Measurements from ENCODE around the gene CHST15. TPM values are rescaled to one million over a fixed set of nuclear protein-coding genes. Genes with fewer than 3 reads are reported as not detected.

Gene CHST15
- total RNA-seq, 5 donors from 2014 or later (not counting 1 experiment from before 2014, with no cell fraction given), result 0.95 to 4.2 (median 1.3) TPM

DNA sequence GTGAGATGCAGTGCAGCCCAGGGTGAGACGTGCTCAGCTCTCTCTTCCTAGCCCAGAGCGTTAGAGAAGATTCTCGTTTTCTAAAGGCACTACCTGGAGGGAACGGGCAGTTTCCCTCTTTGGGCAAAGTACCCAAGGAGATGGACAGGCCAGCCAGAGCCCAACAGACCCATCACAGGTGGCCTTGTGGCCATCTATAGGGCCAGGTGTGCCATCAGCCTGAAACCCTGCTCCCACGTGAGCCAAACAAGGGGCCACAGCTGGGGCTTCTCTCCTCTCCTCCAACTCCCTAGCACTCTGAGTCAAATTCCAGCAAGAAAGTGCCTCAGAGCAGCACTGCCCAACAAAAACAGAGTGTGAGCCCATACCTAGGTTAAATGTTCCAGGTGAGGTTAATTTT lies 22.3 kb downstream of the CHST15 start:
- H3K27ac Mint-ChIP-seq, result no peak overlapping the region
- Histone ChIP-seq H3K4me3 (ENCODE audit: control insufficient read depth in 1 of 2, extremely low read depth in 1 of 2, low read length in 1 of 2) (no peak overlapping the region), H3K36me3 (ENCODE audit: control insufficient read depth in 2 of 2, extremely low read depth in 1 of 2, insufficient read depth in 1 of 2, low read length in 1 of 2) (no peaks in the 10 kb centered on the region), H3K4me1 (ENCODE audit: control insufficient read depth in 1 of 2, extremely low read depth in 1 of 2, insufficient read depth in 2 of 2, low read length in 2 of 2) (peaks cover 23 to 36% of the 10 kb centered on the region in 2 experiments), H3K9me3 (no peaks in the 10 kb centered on the region), H3K27ac (ENCODE audit: low read length) (no peak overlapping the region), H3K27me3 (replicated peaks in 1 of 2; ENCODE audit: control insufficient read depth in 2 of 2, extremely low read depth in 1 of 2, insufficient read depth in 2 of 2, low read length in 1 of 2) (peaks cover 0 to 15% of the 10 kb centered on the region in 2 experiments)
- WGBS (ENCODE audit: insufficient coverage), result 68% methylated on average over 5 of the region's 5 CpGs
- no peak overlapping the region for H3K4me3 Mint-ChIP-seq
- no peaks in the 10 kb centered on the region for H3K36me3 Mint-ChIP-seq
- DNase-seq, result no peak
- H3K4me1 Mint-ChIP-seq, result peaks cover 17 to 35% (median 26%) of the 10 kb centered on the region in 3 donors
- ChIA-PET POLR2A (no interaction called here), CTCF (no interaction called here)
- H3K9me3 Mint-ChIP-seq, result no peaks in the 10 kb centered on the region
- no peak for ATAC-seq (replicated peaks in 1 of 4)
- H3K27me3 Mint-ChIP-seq, result peaks cover 0 to 16% of the 10 kb centered on the region in 2 donors

DNA sequence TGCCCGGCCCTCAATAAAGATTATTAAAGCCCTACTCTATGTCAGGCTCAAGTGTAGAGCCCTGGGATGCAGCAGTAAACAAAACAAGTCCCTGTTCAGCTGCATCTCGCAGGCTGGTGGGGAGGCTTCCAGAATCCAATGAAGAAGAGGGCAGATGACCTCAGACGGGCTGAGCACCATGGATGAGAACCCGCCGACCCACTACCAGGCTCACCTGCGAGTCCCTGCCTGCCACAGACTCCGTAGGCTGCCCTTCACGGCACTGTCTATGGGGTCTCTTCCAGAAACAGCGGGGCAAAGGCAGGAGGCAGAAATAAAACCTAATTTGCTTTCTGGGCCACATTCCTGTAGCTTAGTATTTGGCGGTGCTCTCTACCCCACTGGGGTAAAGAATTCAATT lies 22.7 kb downstream of the CHST15 start:
- ATAC-seq (replicated peaks in 1 of 4), result no peak
- Mint-ChIP-seq H3K27me3 (peaks cover 0 to 18% of the 10 kb centered on the region in 2 donors), H3K9me3 (no peaks in the 10 kb centered on the region), H3K4me3 (no peak overlapping the region), H3K27ac (no peak overlapping the region), H3K36me3 (no peaks in the 10 kb centered on the region), H3K4me1 (peaks cover 17 to 40% (median 30%) of the 10 kb centered on the region in 3 donors)
- no peak overlapping the region for H3K4me3 ChIP-seq (ENCODE audit: control insufficient read depth in 1 of 2, extremely low read depth in 1 of 2, low read length in 1 of 2)
- no peaks in the 10 kb centered on the region for H3K9me3 ChIP-seq
- ChIA-PET POLR2A (no interaction called here), CTCF (no interaction called here)
- no peaks in the 10 kb centered on the region for H3K36me3 ChIP-seq (ENCODE audit: control insufficient read depth in 2 of 2, extremely low read depth in 1 of 2, insufficient read depth in 1 of 2, low read length in 1 of 2)
- WGBS (ENCODE audit: insufficient coverage), result 77% methylated on average over 7 of the region's 10 CpGs
- H3K27ac ChIP-seq (ENCODE audit: low read length), result no peak overlapping the region
- H3K4me1 ChIP-seq (ENCODE audit: control insufficient read depth in 1 of 2, extremely low read depth in 1 of 2, insufficient read depth in 2 of 2, low read length in 2 of 2), result peaks cover 28 to 36% of the 10 kb centered on the region in 2 experiments
- H3K27me3 ChIP-seq (replicated peaks in 1 of 2; ENCODE audit: control insufficient read depth in 2 of 2, extremely low read depth in 1 of 2, insufficient read depth in 2 of 2, low read length in 1 of 2), result peaks cover 0 to 15% of the 10 kb centered on the region in 2 experiments
- no peak for DNase-seq

DNA sequence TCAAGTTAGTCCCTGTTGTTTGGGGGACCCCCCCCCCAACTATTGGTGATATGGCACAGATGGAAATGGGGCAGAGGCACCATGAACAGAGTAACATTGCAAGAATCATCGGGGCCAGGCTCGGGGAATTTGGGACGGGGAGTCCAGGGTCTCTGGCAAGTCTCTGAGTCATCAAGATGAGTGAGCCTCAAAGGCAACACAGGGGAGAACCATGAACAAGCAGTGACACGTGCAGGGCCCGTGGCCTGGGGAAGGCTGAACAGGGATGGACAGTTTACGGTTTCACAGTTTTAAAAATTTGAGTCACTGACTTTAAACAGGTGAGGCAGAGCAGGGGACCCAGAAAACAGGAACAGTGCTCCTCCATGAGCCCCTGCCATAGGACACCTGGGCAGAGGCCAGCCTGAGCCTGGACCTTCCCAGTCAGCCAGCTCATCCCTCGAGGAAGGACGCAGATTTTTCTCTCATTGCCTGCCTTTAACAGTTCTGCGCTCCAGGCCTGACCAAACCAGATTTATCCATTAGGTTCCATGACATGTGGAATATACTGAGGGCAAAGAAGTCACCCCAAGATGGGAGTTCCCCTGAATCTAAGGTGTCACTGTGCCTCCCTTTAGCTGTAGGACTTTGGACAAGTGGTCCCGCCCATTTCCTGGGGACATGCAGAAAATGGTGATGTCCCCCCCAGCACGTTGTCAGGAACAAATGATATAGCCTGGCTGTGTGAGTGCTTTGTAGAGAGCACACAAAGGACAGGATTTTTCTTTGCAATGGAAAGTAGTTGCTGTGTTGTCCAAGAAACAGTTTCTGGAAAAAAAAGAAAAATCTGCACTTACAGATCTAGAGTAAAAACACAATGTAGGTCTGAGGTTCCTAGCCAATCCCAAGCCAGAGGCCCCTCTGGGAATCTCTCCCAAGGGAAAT lies 23.8 kb downstream of the CHST15 start:
- H3K27ac Mint-ChIP-seq, result no peak overlapping the region
- Histone ChIP-seq H3K27me3 (replicated peaks in 1 of 2; ENCODE audit: control insufficient read depth in 2 of 2, extremely low read depth in 1 of 2, insufficient read depth in 2 of 2, low read length in 1 of 2) (peaks cover 0 to 21% of the 10 kb centered on the region in 2 experiments), H3K9me3 (no peaks in the 10 kb centered on the region), H3K27ac (ENCODE audit: low read length) (no peak overlapping the region), H3K36me3 (ENCODE audit: control insufficient read depth in 2 of 2, extremely low read depth in 1 of 2, insufficient read depth in 1 of 2, low read length in 1 of 2) (no peaks in the 10 kb centered on the region), H3K4me3 (ENCODE audit: control insufficient read depth in 1 of 2, extremely low read depth in 1 of 2, low read length in 1 of 2) (no peak overlapping the region), H3K4me1 (ENCODE audit: control insufficient read depth in 1 of 2, extremely low read depth in 1 of 2, insufficient read depth in 2 of 2, low read length in 2 of 2) (peaks cover 32 to 39% of the 10 kb centered on the region in 2 experiments)
- DNase-seq, result no peak
- ChIA-PET POLR2A (no interaction called here), CTCF (interaction anchor here in 1 of 2 donors (0.5 kb wide), 1 partner anchor 123 kb away, joined by 3 read pairs; no protein-coding TSS in a partner anchor)
- H3K27me3 Mint-ChIP-seq, result peaks cover 0 to 26% of the 10 kb centered on the region in 2 donors
- 84% methylated on average over 7 of the region's 11 CpGs for WGBS (ENCODE audit: insufficient coverage)
- no peaks in the 10 kb centered on the region for H3K36me3 Mint-ChIP-seq
- H3K4me3 Mint-ChIP-seq, result no peak overlapping the region
- peaks cover 20 to 45% (median 32%) of the 10 kb centered on the region in 3 donors for H3K4me1 Mint-ChIP-seq
- ATAC-seq (replicated peaks in 1 of 4), result no peak
- H3K9me3 Mint-ChIP-seq, result no peaks in the 10 kb centered on the region

DNA sequence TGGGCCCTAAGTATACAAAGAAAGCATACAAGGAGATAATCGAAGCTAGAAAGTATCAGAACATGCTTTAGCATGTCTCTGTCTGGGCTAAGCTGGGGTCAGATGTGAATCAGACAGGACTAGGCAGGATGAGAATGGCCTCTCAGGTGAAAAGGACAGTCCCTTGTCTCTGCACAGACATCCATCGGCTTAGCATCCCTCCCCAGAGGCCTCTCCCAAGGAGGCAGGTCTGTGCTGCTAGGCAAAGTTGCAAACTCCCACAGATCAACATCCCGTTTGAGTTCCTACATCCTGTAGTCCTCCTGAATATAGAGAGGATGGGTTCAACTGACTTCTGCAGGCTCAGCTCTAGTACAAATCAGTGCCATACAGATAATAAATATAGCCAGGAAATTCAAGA lies 24.5 kb downstream of the CHST15 start:
- no CpG with 5 or more reads among the region's 3 CpGs for WGBS (ENCODE audit: insufficient coverage)
- H3K4me3 Mint-ChIP-seq, result no peak overlapping the region
- H3K9me3 ChIP-seq, result no peaks in the 10 kb centered on the region
- H3K27me3 Mint-ChIP-seq, result peaks cover 0 to 24% of the 10 kb centered on the region in 2 donors
- ATAC-seq (replicated peaks in 1 of 4) (no peak), DNase-seq (no peak)
- CTCF ChIA-PET, result interaction anchor here in 1 of 2 donors (0.5 kb wide), 2 partner anchors 103 to 123 kb away, joined by 3 read pairs; no protein-coding TSS in a partner anchor
- H3K4me1 Mint-ChIP-seq, result peaks cover 22 to 47% (median 31%) of the 10 kb centered on the region in 3 donors
- H3K4me3 ChIP-seq (ENCODE audit: control insufficient read depth in 1 of 2, extremely low read depth in 1 of 2, low read length in 1 of 2), result no peak overlapping the region
- no peak overlapping the region for H3K27ac Mint-ChIP-seq
- H3K27me3 ChIP-seq (replicated peaks in 1 of 2; ENCODE audit: control insufficient read depth in 2 of 2, extremely low read depth in 1 of 2, insufficient read depth in 2 of 2, low read length in 1 of 2), result peaks cover 0 to 21% of the 10 kb centered on the region in 2 experiments
- H3K27ac ChIP-seq (ENCODE audit: low read length), result no peak overlapping the region
- H3K36me3 ChIP-seq (ENCODE audit: control insufficient read depth in 2 of 2, extremely low read depth in 1 of 2, insufficient read depth in 1 of 2, low read length in 1 of 2), result no peaks in the 10 kb centered on the region
- H3K36me3 Mint-ChIP-seq, result no peaks in the 10 kb centered on the region
- H3K9me3 Mint-ChIP-seq, result no peaks in the 10 kb centered on the region
- peaks cover 28 to 37% of the 10 kb centered on the region in 2 experiments for H3K4me1 ChIP-seq (ENCODE audit: control insufficient read depth in 1 of 2, extremely low read depth in 1 of 2, insufficient read depth in 2 of 2, low read length in 2 of 2)
- POLR2A ChIA-PET, result no interaction called here

DNA sequence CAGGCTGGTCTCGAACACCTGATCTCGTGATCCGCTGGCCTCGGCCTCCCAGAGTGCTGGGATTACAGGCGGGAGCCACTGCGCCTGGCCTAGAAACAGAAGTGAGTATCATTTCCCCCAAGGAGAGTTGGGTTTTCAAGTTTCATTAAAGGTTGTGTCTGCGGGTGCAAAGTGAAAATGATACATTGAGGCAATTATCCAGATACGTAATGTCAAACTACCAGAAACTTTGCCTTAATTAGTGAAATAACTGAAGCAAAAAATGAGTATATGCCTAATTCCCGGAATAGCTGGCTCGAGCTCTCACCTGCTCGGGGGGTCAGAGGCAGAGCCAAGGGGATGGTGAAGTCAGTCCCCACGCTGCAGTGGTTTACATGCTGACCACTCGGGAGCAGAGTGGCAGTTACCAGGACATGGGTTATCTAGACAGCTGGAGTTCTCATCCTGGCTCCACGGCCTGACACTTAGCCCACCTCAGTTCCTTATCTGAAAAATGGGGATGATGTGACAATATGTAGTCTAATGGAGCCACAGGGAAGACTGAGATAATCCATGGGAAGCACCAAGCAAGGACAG lies 25.5 kb downstream of the CHST15 start:
- no peak overlapping the region for H3K27ac ChIP-seq (ENCODE audit: low read length)
- H3K36me3 ChIP-seq (ENCODE audit: control insufficient read depth in 2 of 2, extremely low read depth in 1 of 2, insufficient read depth in 1 of 2, low read length in 1 of 2), result no peaks in the 10 kb centered on the region
- H3K4me1 Mint-ChIP-seq, result peaks cover 27 to 49% (median 35%) of the 10 kb centered on the region in 3 donors
- no peaks in the 10 kb centered on the region for H3K9me3 Mint-ChIP-seq
- 86% methylated on average over 11 of the region's 14 CpGs for WGBS (ENCODE audit: insufficient coverage)
- ATAC-seq (replicated peaks in 1 of 4) (no peak), DNase-seq (no peak)
- ChIA-PET POLR2A (no interaction called here), CTCF (no interaction called here)
- no peak overlapping the region for H3K27ac Mint-ChIP-seq
- peaks cover 26 to 32% of the 10 kb centered on the region in 2 experiments for H3K4me1 ChIP-seq (ENCODE audit: control insufficient read depth in 1 of 2, extremely low read depth in 1 of 2, insufficient read depth in 2 of 2, low read length in 2 of 2)
- H3K36me3 Mint-ChIP-seq, result no peaks in the 10 kb centered on the region
- H3K9me3 ChIP-seq, result no peaks in the 10 kb centered on the region
- H3K27me3 Mint-ChIP-seq, result peaks cover 0 to 24% of the 10 kb centered on the region in 2 donors
- H3K4me3 Mint-ChIP-seq, result no peak overlapping the region
- no peak overlapping the region for H3K4me3 ChIP-seq (ENCODE audit: control insufficient read depth in 1 of 2, extremely low read depth in 1 of 2, low read length in 1 of 2)
- peaks cover 0 to 21% of the 10 kb centered on the region in 2 experiments for H3K27me3 ChIP-seq (replicated peaks in 1 of 2; ENCODE audit: control insufficient read depth in 2 of 2, extremely low read depth in 1 of 2, insufficient read depth in 2 of 2, low read length in 1 of 2)
